Endothelial cell of umbilical vein (primary cell): Measurements from ENCODE around the gene CADPS.

Source experiments
- GATA2 ChIP-seq: IDR thresholded peaks from 2 replicates; pipeline ENCODE4 v1.7.0; 2011; ENCODE audit warnings: low read depth, mild to moderate bottlenecking, moderate library complexity, mixed read lengths, low read length; ENCODE audit not compliant: insufficient read length, insufficient read depth
- POLR2AphosphoS5 ChIP-seq: IDR thresholded peaks from 2 replicates; pipeline ENCODE4 v1.6.1; 2012; ENCODE audit warnings: low read depth, mild to moderate bottlenecking, control low read depth, low read length, moderate library complexity; ENCODE audit not compliant: insufficient read depth
- TF ChIP-seq, protein P1 (sequence below), 2 donors: IDR thresholded peaks; 1 replicate in 1 of 2; 2 replicates in 1 of 2; pipeline ENCODE4 v1.5.1; 2011; ENCODE audit warnings: low read length in 2 of 2, mild to moderate bottlenecking in 2 of 2, moderate library complexity in 2 of 2, control low read depth in 1 of 2, inconsistent platforms in 1 of 2, low read depth in 1 of 2; ENCODE audit not compliant: insufficient read depth in 1 of 2; ENCODE audit errors: extremely low read depth in 1 of 2

- TF ChIP-seq, protein P1, sequence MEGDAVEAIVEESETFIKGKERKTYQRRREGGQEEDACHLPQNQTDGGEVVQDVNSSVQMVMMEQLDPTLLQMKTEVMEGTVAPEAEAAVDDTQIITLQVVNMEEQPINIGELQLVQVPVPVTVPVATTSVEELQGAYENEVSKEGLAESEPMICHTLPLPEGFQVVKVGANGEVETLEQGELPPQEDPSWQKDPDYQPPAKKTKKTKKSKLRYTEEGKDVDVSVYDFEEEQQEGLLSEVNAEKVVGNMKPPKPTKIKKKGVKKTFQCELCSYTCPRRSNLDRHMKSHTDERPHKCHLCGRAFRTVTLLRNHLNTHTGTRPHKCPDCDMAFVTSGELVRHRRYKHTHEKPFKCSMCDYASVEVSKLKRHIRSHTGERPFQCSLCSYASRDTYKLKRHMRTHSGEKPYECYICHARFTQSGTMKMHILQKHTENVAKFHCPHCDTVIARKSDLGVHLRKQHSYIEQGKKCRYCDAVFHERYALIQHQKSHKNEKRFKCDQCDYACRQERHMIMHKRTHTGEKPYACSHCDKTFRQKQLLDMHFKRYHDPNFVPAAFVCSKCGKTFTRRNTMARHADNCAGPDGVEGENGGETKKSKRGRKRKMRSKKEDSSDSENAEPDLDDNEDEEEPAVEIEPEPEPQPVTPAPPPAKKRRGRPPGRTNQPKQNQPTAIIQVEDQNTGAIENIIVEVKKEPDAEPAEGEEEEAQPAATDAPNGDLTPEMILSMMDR (IDR thresholded peaks at IDR 0.05; ENCODE audit: extremely low read depth in 1 of 2, insufficient read depth in 1 of 2, low read depth in 1 of 2, low read length in 2 of 2), result no peak
- no peak for TF ChIP-seq GATA2
- no peak for TF ChIP-seq POLR2AphosphoS5
Observed at GRCh38 chr3:62781121-62781520, 94.1 kb downstream of the CADPS start.
